HG02588 (cell line): ENCODE measurements around the gene PITPNC1.
"Not testable (repeated sequence)": the region's sequence is repeated elsewhere in the genome, so short reads cannot be mapped to it uniquely, and the experiment has no call there.

Experiments
- ATAC-seq: cut with Tn5 transposase; IDR thresholded peaks from one replicate; pipeline ENCODE4 v1.9.1; 2021; ENCODE audit warnings: mild to moderate bottlenecking, moderate library complexity; ENCODE audit not compliant: unreplicated experiment

The PITPNC1 gene

DNA sequence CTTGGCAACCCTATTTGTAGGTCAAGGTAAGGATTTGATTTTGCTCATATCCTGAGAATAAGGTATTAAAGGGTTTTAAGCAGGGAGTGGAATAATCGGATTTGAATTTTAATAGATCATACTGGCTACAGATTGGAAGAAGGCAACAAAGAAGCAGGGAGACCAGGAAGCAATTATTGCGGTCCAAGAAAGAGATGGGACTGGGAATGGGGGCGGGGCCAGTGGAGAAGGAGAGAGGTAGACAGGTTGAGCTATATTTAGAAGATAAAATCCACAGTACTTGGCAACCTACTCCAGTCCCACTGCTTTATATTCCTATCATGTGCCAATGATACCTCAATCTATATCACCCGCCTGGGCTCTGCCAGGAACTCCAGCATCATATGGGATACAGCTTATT lies 334.8 kb downstream of the PITPNC1 start:
- no peak for ATAC-seq

GRCh38 chr17:67712375-67712774 lies 335.3 kb downstream of the PITPNC1 start:
- no peak for ATAC-seq

- ATAC-seq: no peak
These were observed 336.1 kb downstream of the PITPNC1 start for GRCh38 chr17:67713169-67713568.

- ATAC-seq: no peak
These were observed 339.3 kb downstream of the PITPNC1 start for GRCh38 chr17:67716405-67716798.

GRCh38 chr17:67717192-67717623 lies 340.1 kb downstream of the PITPNC1 start:
- no peak for ATAC-seq

DNA sequence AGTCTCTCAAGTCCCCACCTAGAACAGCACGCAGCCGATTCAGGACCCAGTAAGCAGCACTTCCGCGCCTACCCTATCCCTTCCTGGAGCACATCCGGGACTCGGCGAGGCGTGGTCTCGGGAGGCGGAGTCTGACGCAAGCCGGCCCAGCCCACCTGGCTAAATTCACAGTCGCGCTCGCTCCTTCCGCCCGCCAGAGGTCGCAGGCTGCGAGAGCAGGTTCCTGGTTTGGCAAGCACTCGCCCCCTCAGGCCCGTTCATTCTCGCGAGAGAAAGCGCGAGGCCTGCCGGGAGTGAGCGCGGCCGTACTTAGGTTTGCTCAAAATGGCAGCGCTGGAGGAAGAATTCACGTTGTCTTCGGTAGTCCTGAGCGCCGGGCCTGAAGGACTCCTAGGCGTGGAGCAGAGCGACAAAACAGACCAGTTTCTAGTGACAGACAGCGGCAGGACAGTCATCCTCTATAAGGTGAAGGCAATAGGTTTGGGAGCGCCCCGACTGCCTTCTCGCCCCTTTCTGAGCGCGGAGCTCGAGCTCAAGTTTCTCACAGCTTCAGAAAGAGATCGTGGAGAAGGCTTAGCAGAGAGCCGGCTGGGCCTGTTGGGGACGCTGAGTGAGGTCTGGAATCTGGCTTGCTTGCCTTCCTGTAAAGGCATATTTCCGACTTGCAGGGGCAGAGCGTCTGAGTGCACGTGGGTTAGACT lies 340.7 kb downstream of the PITPNC1 start, which contains the start of gene NOL11:
TSS of gene NOL11 (plus strand) at position 313 of the 701 bp plus-strand sequence. CDS start at position 325, 12 bp downstream.
- peak; percentile 97 for ATAC-seq

DNA sequence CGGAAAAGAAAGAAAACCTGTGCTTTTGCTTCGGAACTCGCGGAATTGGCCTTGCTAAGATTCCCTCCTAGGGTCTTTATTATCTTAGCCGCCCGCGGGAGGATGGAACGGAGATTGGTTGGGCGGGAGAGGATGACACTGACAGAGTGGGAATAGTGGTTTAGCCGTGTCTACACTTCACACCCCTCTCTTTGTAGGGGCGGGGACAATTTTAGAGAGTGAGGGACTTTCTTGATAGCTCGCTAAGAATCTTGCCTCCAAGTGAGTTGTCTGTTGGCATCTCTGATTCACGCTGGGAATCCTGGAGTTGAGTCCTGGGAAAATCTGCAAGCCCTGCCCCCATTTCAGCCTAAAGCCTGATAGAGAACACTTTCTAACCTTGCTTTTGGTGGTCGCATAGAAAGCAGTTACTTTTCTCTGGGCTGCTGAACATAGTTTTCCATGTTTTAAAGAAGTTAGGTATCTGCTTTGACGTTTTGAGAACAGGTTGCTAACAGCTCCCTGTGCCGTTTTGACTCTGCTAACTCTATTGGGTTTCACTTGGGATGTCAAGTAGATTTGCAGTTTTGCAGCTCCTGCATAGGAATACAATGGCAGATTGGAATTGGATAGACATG lies 341.4 kb downstream of the PITPNC1 start:
- ATAC-seq: peak; percentile 1

- ATAC-seq: no peak
These were observed 348.3 kb downstream of the PITPNC1 start for GRCh38 chr17:67725373-67725791.

DNA sequence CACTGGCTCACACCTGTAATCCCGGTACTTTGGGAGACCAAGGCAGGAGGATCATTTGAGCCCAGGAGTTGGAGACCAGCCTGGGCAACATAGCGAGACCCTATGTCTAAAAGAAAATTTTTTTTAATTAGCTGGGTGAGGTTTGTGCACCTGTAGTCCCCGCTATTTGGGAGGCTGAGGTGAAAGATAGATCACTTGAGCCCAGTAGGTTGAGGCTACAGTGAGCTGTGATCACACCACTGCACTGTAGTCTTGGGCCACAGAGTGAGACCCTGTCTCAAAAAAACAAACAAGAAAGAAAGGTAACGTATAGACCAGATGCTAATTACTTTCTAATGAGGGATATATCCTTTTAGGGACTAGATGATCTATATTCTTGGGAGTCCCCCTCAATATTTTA lies 348.7 kb downstream of the PITPNC1 start:
- ATAC-seq: no peak

- ATAC-seq: not testable (repeated sequence)
These were observed 350.3 kb downstream of the PITPNC1 start for GRCh38 chr17:67727152-67728039.

DNA sequence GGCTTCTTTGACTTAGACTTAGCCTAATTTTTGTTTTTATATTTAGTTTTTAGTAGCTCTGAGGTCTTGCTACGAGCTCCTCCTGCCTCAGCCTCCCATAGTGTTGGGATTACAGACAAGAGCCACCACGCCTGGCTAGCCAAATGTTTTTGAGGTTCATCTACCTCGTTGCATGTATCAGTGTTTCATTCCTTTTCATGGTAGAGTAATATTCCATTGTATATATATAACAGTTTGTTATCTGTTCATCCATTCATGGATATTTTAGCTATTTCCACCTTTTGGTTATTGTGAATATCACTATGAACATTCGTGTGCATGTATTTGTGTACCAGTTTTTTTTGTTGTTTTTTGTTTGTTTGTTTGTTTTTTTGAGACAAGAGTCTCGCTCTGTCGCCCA lies 352.8 kb downstream of the PITPNC1 start:
- no peak for ATAC-seq

GRCh38 chr17:67730731-67731130 lies 353.6 kb downstream of the PITPNC1 start:
- ATAC-seq: no peak

GRCh38 chr17:67733449-67733848 lies 356.4 kb downstream of the PITPNC1 start:
- no peak for ATAC-seq

DNA sequence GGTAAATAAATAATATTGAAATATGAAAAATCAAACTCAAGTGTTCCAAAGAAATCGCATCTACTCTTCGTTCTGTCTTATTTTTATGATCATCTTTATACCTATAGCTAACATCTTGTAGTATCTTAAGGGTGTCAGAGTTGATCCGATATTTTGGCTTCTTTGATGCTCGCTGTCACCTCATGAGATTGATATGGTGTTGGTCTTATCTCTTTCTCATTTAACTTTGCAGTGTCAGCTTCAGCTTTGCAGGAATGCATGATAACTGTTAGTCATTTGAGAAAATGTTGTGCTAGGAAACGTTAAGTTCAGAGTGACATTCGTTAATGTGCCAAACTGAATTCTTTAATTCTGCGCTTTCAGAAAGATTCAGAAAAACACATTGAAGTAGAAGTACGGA lies 360.1 kb downstream of the PITPNC1 start:
- ATAC-seq: no peak

DNA sequence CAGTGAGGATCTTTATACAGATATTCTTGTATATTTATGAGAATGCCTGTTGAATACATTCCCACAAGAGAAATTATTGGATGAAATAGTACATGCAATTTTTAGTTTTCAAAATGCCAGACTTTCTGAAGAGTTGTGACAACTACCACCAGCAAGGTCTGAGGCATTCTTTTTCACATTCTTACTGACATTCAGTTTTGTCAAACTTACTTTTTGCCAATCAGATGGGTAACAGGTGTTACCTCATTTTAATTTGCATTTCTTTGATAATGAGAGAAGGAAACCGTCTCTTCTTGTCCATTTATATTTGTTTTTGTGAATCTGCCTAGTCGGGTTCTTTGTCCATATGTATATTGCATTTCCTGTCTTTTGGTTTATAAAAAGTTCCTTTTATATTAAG lies 364.9 kb downstream of the PITPNC1 start:
- no peak for ATAC-seq
